HG03280 (cell line): ENCODE measurements around the gene FARS2.

ENCODE experiments used
- ATAC-seq: cut with Tn5 transposase; IDR thresholded peaks from one replicate; pipeline ENCODE4 v1.9.1; 2021; ENCODE audit warnings: mild to moderate bottlenecking, moderate library complexity; ENCODE audit not compliant: unreplicated experiment

The FARS2 gene

GRCh38 chr6:5316951-5317350 is 55.6 kb downstream of the FARS2 start:
- ATAC-seq = no peak

GRCh38 chr6:5318617-5319272 is 57.4 kb downstream of the FARS2 start:
- no peak for ATAC-seq

- no peak for ATAC-seq
These were observed 62.7 kb downstream of the FARS2 start for GRCh38 chr6:5323979-5324378.

GRCh38 chr6:5325173-5325572 is 63.9 kb downstream of the FARS2 start:
- ATAC-seq = no peak

GRCh38 chr6:5326022-5326641 is 64.8 kb downstream of the FARS2 start:
- no peak for ATAC-seq

- ATAC-seq = no peak
These were observed 67.5 kb downstream of the FARS2 start for GRCh38 chr6:5328800-5329199.

- no peak for ATAC-seq
These were observed 70.6 kb downstream of the FARS2 start for GRCh38 chr6:5331845-5332442.

- ATAC-seq = no peak
These were observed 72.3 kb downstream of the FARS2 start for GRCh38 chr6:5333658-5334057.

- no peak for ATAC-seq
These were observed 73.0 kb downstream of the FARS2 start for GRCh38 chr6:5334341-5334740.

- ATAC-seq = no peak
These were observed 73.7 kb downstream of the FARS2 start for GRCh38 chr6:5335020-5335419.

GRCh38 chr6:5337573-5337972 is 76.3 kb downstream of the FARS2 start:
- no peak for ATAC-seq

- no peak for ATAC-seq
These were observed 77.1 kb downstream of the FARS2 start for GRCh38 chr6:5338177-5338960.

- no peak for ATAC-seq
These were observed 78.5 kb downstream of the FARS2 start for GRCh38 chr6:5339786-5340185.

- ATAC-seq = no peak
These were observed 80.5 kb downstream of the FARS2 start for GRCh38 chr6:5341845-5342244.

- ATAC-seq = no peak
These were observed 82.7 kb downstream of the FARS2 start for GRCh38 chr6:5343998-5344397.

- no peak for ATAC-seq
These were observed 84.0 kb downstream of the FARS2 start for GRCh38 chr6:5345324-5345723.

GRCh38 chr6:5351552-5352210 is 90.4 kb downstream of the FARS2 start:
- no peak for ATAC-seq

- ATAC-seq = no peak
These were observed 92.7 kb downstream of the FARS2 start for GRCh38 chr6:5353971-5354370.

GRCh38 chr6:5357486-5357885 is 96.2 kb downstream of the FARS2 start:
- ATAC-seq = no peak

GRCh38 chr6:5359417-5359816 is 98.1 kb downstream of the FARS2 start:
- ATAC-seq = no peak

GRCh38 chr6:5361396-5361795 is 100.1 kb downstream of the FARS2 start:
- no peak for ATAC-seq
